ENCODE data around the gene AUNIP. TPM values are rescaled to one million over a fixed set of nuclear protein-coding genes. Genes with fewer than 3 reads are reported as not detected.

The AUNIP gene
- total and polyA plus RNA-seq, 2 of the 8 experiments (the other 6 are each of a cell fraction or from before 2014, with no cell fraction given), result 18.6 to 23.2 TPM

GRCh38 chr1:25803368-25803767, 55.9 kb downstream of the AUNIP start (continued):
- TF ChIP-seq CTCF (IDR thresholded peaks at IDR 0.05; ENCODE audit: control extremely low read depth in 1 of 3, insufficient read depth in 1 of 3, low read depth in 1 of 3, low read length in 3 of 3), result no peak
- TF ChIP-seq MAFK (IDR thresholded peaks at IDR 0.05; ENCODE audit: low read depth, low read length), result no peak
- TF ChIP-seq POLR2AphosphoS5 (IDR thresholded peaks at IDR 0.05; ENCODE audit: low read depth, low read length), result no peak
- no peak for TF ChIP-seq POLR2A (IDR thresholded peaks at IDR 0.05; ENCODE audit: control extremely low read depth in 1 of 2, low read depth in 2 of 2, low read length in 2 of 2)

All from H1 (cell line).